CD4-positive, CD25-positive, alpha-beta regulatory T cell (primary cell): ENCODE measurements around the gene PNMA3. TPM values are rescaled to one million over a fixed set of nuclear protein-coding genes. Genes with fewer than 3 reads are reported as not detected.
"Not testable (repeated sequence)": the region's sequence is repeated elsewhere in the genome, so short reads cannot be mapped to it uniquely, and the experiment has no call there.

Experiments
- ATAC-seq, 2 donors: fragments of 150-1000 bp; cut with Tn5 transposase; one replicate each; pipeline ENCODE4 v1.10.0; 2021; ENCODE audit warnings: low read depth in 2 of 2, moderate number of reproducible peaks in 2 of 2, moderate library complexity in 1 of 2
- DNase-seq, 3 donors: peaks; one replicate each; pipeline versions ENCODE4 v3.0.0 to v3.0.0-alpha.2; 2012 to 2022; ENCODE audit warnings: mixed read lengths in 1 of 3
- H3K27ac ChIP-seq: one replicate; pipeline ENCODE4 v1.7.0; 2013; ENCODE audit warnings: mild to moderate bottlenecking, low read length; ENCODE audit not compliant: insufficient read depth, poor library complexity, severe bottlenecking
- H3K27me3 ChIP-seq: one replicate; pipeline ENCODE4 v1.7.0; 2013; ENCODE audit warnings: low read length; ENCODE audit not compliant: control insufficient read depth, insufficient read depth
- H3K36me3 ChIP-seq: one replicate; pipeline ENCODE4 v1.7.0; 2013; ENCODE audit warnings: mild to moderate bottlenecking, low read length, moderate library complexity; ENCODE audit not compliant: control insufficient read depth, insufficient read depth
- H3K4me1 ChIP-seq: 2 replicates; pipeline ENCODE4 v1.7.0; 2013; ENCODE audit warnings: mild to moderate bottlenecking, low read length; ENCODE audit not compliant: insufficient read depth, control insufficient read depth, poor library complexity, severe bottlenecking
- H3K4me3 ChIP-seq: one replicate; pipeline ENCODE4 v1.7.0; 2013; ENCODE audit warnings: low read depth, mild to moderate bottlenecking, low read length, moderate library complexity
- H3K9me3 ChIP-seq, 2 experiments: 1 replicate in 1 of 2; 2 replicates in 1 of 2; pipeline ENCODE4 v1.7.0; 2013; ENCODE audit warnings: low read length in 2 of 2, mild to moderate bottlenecking in 1 of 2, moderate library complexity in 1 of 2; ENCODE audit not compliant: control insufficient read depth in 2 of 2
- H3K27ac Mint-ChIP-seq, 3 donors: one replicate each; pipeline ENCODE4 v1.8.0; 2020 to 2022; ENCODE audit warnings: mild to moderate bottlenecking in 3 of 3, mixed read lengths in 3 of 3, moderate library complexity in 2 of 3
- H3K27me3 Mint-ChIP-seq: one replicate; pipeline ENCODE4 v1.8.0; 2022; ENCODE audit warnings: mild to moderate bottlenecking, mixed read lengths
- H3K36me3 Mint-ChIP-seq: one replicate; pipeline ENCODE4 v1.8.0; 2020; ENCODE audit warnings: mixed read lengths
- H3K4me1 Mint-ChIP-seq, 4 donors: one replicate each; pipeline ENCODE4 v1.8.0; 2020 to 2022; ENCODE audit warnings: mixed read lengths in 4 of 4, mild to moderate bottlenecking in 1 of 4
- H3K4me3 Mint-ChIP-seq, 4 donors: one replicate each; pipeline ENCODE4 v1.8.0; 2020 to 2022; ENCODE audit warnings: mild to moderate bottlenecking in 4 of 4, mixed read lengths in 4 of 4, moderate library complexity in 3 of 4
- H3K9me3 Mint-ChIP-seq, 7 donors: one replicate each; pipeline ENCODE4 v1.8.0; 2020 to 2022; ENCODE audit warnings: mixed read lengths in 7 of 7, mild to moderate bottlenecking in 3 of 7, moderate library complexity in 2 of 7
- polyA plus RNA-seq, 4 donors: library from polyadenylated mRNA; unstranded; fragments of 300-500 nt; fragmentation: Illumina TruSeq; gene quantifications; one replicate each; pipeline ENCODE4 v1.2.3, GENCODE V29; 2021
- total RNA-seq: library from RNA; stranded (reverse); gene quantifications from one replicate; pipeline ENCODE4 v1.2.3, GENCODE V29; 2022

The PNMA3 gene
- total and polyA plus RNA-seq, 5 donors from 2014 or later, result 0.09 to 9.9 (median 0.45) TPM; not detected in 1

GRCh38 chrX:153074935-153075334, 18.7 kb downstream of the PNMA3 start:
- H3K9me3 Mint-ChIP-seq, result no peaks in the 10 kb centered on the region
- no peak overlapping the region for H3K27ac Mint-ChIP-seq
- Histone ChIP-seq H3K27me3 (no peaks in the 10 kb centered on the region), H3K27ac (no peak overlapping the region), H3K4me1 (no peaks in the 10 kb centered on the region), H3K4me3 (no peak overlapping the region), H3K9me3 (no peaks in the 10 kb centered on the region), H3K36me3 (no peaks in the 10 kb centered on the region)
- no peaks in the 10 kb centered on the region for H3K27me3 Mint-ChIP-seq
- H3K4me3 Mint-ChIP-seq, result peak overlapping the region in 1 of 4 donors; percentile 51
- H3K36me3 Mint-ChIP-seq, result no peaks in the 10 kb centered on the region
- peaks cover 0 to 2% (median 0%) of the 10 kb centered on the region in 4 donors for H3K4me1 Mint-ChIP-seq
- ATAC-seq (no peak), DNase-seq (no peak)

- ATAC-seq, result no peak
- H3K36me3 ChIP-seq, result no peaks in the 10 kb centered on the region
- no peaks in the 10 kb centered on the region for H3K9me3 Mint-ChIP-seq
- no peaks in the 10 kb centered on the region for H3K36me3 Mint-ChIP-seq
- H3K27me3 Mint-ChIP-seq, result no peaks in the 10 kb centered on the region
- H3K9me3 ChIP-seq, result no peaks in the 10 kb centered on the region
- no peaks in the 10 kb centered on the region for H3K4me1 ChIP-seq
- no peaks in the 10 kb centered on the region for H3K27me3 ChIP-seq
- no peak overlapping the region for H3K27ac Mint-ChIP-seq
- H3K27ac ChIP-seq, result no peak overlapping the region
- peaks cover 0 to 2% (median 0%) of the 10 kb centered on the region in 4 donors for H3K4me1 Mint-ChIP-seq
- H3K4me3 Mint-ChIP-seq, result no peak overlapping the region
- DNase-seq, result no peak
- H3K4me3 ChIP-seq, result no peak overlapping the region
These were observed 19.1 kb downstream of the PNMA3 start for GRCh38 chrX:153075366-153075765.

GRCh38 chrX:153077437-153078135, 21.3 kb downstream of the PNMA3 start:
- H3K4me1 ChIP-seq, H3K4me1 Mint-ChIP-seq, H3K27ac ChIP-seq, H3K27me3 Mint-ChIP-seq, H3K27ac Mint-ChIP-seq, H3K27me3 ChIP-seq, H3K9me3 ChIP-seq, DNase-seq, H3K9me3 Mint-ChIP-seq, H3K36me3 ChIP-seq, H3K4me3 Mint-ChIP-seq, H3K4me3 ChIP-seq, H3K36me3 Mint-ChIP-seq: not testable (repeated sequence)
- peak; percentile 60 to 70 for ATAC-seq

GRCh38 chrX:153083238-153083923, 27.1 kb downstream of the PNMA3 start:
- H3K9me3 Mint-ChIP-seq, H3K4me1 Mint-ChIP-seq, DNase-seq, H3K27me3 ChIP-seq, H3K4me3 ChIP-seq, H3K9me3 ChIP-seq, ATAC-seq, H3K4me3 Mint-ChIP-seq, H3K4me1 ChIP-seq, H3K27me3 Mint-ChIP-seq, H3K36me3 Mint-ChIP-seq, H3K36me3 ChIP-seq, H3K27ac ChIP-seq, H3K27ac Mint-ChIP-seq: not testable (repeated sequence)

- no peaks in the 10 kb centered on the region for H3K9me3 ChIP-seq
- no peaks in the 10 kb centered on the region for H3K4me1 ChIP-seq
- peaks cover 4% of the 10 kb centered on the region for H3K27me3 Mint-ChIP-seq
- H3K36me3 ChIP-seq, result no peaks in the 10 kb centered on the region
- H3K9me3 Mint-ChIP-seq, result peaks cover 0 to 30% (median 4%) of the 10 kb centered on the region in 7 donors
- H3K36me3 Mint-ChIP-seq, result no peaks in the 10 kb centered on the region
- H3K4me3 ChIP-seq, result no peak overlapping the region
- no peak overlapping the region for H3K27ac ChIP-seq
- no peak for DNase-seq
- ATAC-seq, result no peak
- H3K4me1 Mint-ChIP-seq, result peaks cover 0 to 11% (median 7%) of the 10 kb centered on the region in 4 donors
- H3K27me3 ChIP-seq, result no peaks in the 10 kb centered on the region
- peak overlapping the region in 1 of 3 donors; percentile 29 for H3K27ac Mint-ChIP-seq
- no peak overlapping the region for H3K4me3 Mint-ChIP-seq
These were observed 46.1 kb downstream of the PNMA3 start for GRCh38 chrX:153102418-153102817.

GRCh38 chrX:153104959-153105358, 48.7 kb downstream of the PNMA3 start:
- H3K27me3 ChIP-seq, H3K27me3 Mint-ChIP-seq, H3K36me3 ChIP-seq, DNase-seq, H3K4me1 ChIP-seq, H3K4me3 ChIP-seq, H3K9me3 ChIP-seq, ATAC-seq, H3K4me3 Mint-ChIP-seq, H3K36me3 Mint-ChIP-seq, H3K27ac ChIP-seq: not testable (repeated sequence)
- Mint-ChIP-seq H3K9me3 (peaks cover 0 to 30% (median 4%) of the 10 kb centered on the region in 7 donors), H3K27ac (peak overlapping the region in 1 of 3 donors; percentile 57), H3K4me1 (peaks cover 0 to 11% (median 7%) of the 10 kb centered on the region in 4 donors)

GRCh38 chrX:153106092-153106801, 50.0 kb downstream of the PNMA3 start:
- H3K27me3 Mint-ChIP-seq, H3K27me3 ChIP-seq, H3K4me1 ChIP-seq, DNase-seq, H3K9me3 ChIP-seq, H3K36me3 ChIP-seq, H3K27ac ChIP-seq, H3K4me3 ChIP-seq, H3K36me3 Mint-ChIP-seq: not testable (repeated sequence)
- peak; percentile 60 to 77 for ATAC-seq
- Mint-ChIP-seq H3K4me1 (peaks cover 0 to 11% (median 7%) of the 10 kb centered on the region in 4 donors), H3K9me3 (peaks cover 0 to 22% (median 4%) of the 10 kb centered on the region in 7 donors), H3K27ac (peak overlapping the region; percentile 61 to 91 (median 85)), H3K4me3 (peak overlapping the region in 3 of 4 donors; percentile 7 to 66 (median 16))
